Hepatocyte (in vitro differentiated cells): ENCODE measurements around the gene ZNF24.

Experiments used
- CTCF ChIP-seq: fragments of 200-600 bp; sonication (generic); IDR thresholded peaks from 2 replicates; pipeline ENCODE4 v1.5.1; 2016; ENCODE audit warnings: antibody characterized with exemption, mild to moderate bottlenecking; ENCODE audit not compliant: poor library complexity
- EZH2 ChIP-seq: fragments of 200-600 bp; sonication (generic); IDR thresholded peaks from 2 replicates; pipeline ENCODE4 v1.6.1; 2016; ENCODE audit warnings: antibody characterized with exemption, mild to moderate bottlenecking, borderline replicate concordance
- EZH2phosphoT487 ChIP-seq: fragments of 200-600 bp; sonication (generic); IDR thresholded peaks from one replicate; pipeline ENCODE4 v1.6.1; 2018; ENCODE audit warnings: antibody characterized with exemption, mild to moderate bottlenecking, low read depth, moderate library complexity; ENCODE audit not compliant: unreplicated experiment, severe bottlenecking

GRCh38 chr18:35303610-35304009 lies 40.6 kb downstream of the ZNF24 start:
- TF ChIP-seq EZH2 (no peak), CTCF (no peak), EZH2phosphoT487 (no peak)
